Stimulated activated CD4-positive, alpha-beta T cell treated with anti-CD3 and anti-CD28 coated beads, Interleukin-2, amount 100 ng/mL, for 24 hours (primary cell): Measurements from ENCODE around the gene SFXN5.
A peak's percentile ranks its signal among the peaks of the same experiment; 100 is the strongest.
"Not testable (repeated sequence)": the region's sequence is repeated elsewhere in the genome, so short reads cannot be mapped to it uniquely, and the experiment has no call there.

Experiments
- DNase-seq, 2 donors: peaks; one replicate each; pipeline ENCODE4 v3.0.0-alpha.2; 2020

SFXN5 gene

DNA sequence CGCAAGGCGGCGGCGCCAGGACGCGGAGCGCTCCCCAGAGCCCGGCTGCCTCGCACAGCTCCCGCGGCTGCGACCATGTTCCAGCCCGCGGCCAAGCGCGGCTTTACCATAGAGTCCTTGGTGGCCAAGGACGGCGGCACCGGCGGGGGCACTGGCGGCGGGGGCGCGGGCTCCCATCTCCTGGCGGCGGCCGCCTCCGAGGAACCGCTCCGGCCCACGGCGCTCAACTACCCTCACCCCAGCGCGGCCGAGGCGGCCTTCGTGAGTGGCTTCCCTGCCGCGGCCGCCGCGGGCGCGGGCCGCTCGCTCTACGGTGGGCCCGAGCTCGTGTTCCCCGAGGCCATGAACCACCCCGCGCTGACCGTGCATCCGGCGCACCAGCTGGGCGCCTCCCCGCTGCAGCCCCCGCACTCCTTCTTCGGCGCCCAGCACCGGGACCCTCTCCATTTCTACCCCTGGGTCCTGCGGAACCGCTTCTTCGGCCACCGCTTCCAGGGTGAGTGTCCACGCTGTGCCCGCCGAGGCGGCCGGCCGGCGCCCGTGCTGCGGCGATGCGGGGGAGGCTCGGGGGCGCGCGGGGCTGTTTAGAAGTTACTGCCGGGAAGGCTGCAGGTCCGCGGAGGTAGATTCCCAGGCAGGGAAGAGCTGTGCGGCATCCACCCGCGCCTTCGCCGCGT is 153.5 kb downstream of the SFXN5 start:
- DNase-seq, result peak in 1 of 2 donors; percentile 25

DNA sequence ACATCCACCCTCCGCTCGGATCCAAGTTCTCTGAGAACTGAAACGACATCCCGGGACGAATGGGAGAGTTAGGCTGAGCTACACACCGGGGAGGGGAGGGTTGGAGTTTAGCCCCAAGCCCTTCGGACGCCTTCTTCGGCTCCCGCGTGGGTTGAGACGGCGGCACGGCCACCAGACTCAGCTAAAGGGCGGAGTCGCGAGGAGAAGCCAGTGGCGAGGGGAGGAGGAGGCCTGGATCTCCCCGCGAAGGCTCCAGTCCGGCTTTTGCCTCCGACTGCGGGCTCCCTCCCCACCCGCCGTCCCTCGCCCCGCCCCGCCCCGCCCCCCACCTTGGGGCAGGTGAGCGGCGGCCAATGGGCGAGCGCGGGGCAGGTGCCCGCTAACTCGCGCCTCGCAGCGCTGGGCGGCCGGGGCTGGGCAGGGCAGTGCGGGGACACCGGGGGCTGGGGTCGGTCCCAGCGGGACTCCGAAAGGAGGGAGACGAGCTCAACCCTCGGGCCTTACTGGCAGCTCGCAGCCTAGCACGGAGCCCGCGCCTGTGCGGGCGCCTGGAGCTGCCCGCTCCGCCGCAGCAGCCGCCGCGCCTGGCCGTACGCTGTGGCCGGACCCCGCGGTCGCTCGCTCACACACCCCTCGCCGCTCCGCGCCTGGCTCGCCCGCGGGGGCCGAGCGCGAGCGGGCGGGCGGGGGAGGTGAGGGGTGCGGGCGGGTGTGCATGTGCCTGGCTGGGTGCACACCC is 154.2 kb downstream of the SFXN5 start, which contains the start of gene EMX1:
Gene EMX1 (plus strand): TSS at position 382 of the 739 bp plus-strand sequence. CDS start 334 bp downstream, at position 716.
- DNase-seq, result peak; percentile 50 to 67

DNA sequence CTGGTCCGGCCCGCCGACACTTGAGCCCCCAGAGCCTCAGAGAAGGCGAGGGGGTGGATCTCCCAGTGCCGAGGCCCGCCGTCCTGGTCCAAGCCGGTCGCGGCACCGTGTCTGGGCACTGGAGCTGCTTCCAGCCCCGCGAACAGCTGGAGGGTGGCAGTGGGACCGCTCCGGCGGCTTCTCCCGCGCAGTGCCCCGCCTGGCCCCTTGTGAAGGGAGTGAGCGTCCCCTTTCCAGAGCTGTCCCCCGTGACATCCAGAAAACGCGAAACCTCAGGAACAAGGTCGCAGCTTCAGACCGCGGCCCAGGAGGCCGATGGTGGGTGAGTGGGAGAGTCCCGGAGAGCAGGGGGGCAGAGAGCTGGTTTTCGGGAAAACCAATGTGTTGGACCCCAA is 154.8 kb downstream of the SFXN5 start:
- no peak for DNase-seq

DNA sequence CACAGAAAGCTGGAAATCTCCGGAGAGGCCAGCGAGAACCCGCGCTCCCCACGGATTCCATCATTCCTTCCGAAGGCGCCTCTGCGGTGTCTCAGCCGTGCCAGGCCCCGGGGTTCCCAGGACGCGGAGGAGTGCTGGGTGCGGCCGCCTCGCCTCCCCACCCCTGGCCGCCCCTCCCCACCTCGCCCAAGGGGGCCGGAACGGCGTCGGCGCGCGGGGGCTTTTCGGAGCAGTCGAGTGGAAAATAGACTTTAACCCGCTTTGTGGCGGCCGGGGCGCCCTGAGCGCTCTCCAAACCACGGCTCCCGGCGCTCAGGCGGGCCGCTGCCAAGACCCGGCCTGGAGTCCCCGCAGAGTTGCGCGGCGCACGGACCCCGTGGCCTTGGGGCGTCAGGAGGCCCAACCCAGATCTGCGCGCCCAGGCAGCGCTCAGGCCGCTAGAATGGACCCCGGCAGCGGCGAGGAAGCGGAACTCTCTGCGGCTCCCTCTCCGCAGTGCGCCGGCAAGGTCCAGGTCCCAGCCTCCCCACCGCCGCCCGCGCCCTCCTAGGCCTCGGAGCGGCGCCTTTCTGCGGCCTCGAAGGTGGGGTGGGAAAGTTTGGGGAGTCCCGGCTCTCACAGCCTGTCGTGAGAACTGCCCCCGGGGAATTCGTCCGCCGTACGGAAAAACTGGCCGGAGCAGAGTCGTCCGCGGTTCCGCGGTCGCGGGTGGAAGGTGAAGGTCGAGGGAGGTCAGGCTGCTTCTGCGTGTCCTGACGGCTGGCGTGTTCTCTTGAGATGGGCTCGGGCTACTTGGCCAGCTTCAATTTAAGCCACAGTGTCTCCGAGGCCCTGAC is 155.4 kb downstream of the SFXN5 start:
- peak; percentile 45 to 64 for DNase-seq

DNA sequence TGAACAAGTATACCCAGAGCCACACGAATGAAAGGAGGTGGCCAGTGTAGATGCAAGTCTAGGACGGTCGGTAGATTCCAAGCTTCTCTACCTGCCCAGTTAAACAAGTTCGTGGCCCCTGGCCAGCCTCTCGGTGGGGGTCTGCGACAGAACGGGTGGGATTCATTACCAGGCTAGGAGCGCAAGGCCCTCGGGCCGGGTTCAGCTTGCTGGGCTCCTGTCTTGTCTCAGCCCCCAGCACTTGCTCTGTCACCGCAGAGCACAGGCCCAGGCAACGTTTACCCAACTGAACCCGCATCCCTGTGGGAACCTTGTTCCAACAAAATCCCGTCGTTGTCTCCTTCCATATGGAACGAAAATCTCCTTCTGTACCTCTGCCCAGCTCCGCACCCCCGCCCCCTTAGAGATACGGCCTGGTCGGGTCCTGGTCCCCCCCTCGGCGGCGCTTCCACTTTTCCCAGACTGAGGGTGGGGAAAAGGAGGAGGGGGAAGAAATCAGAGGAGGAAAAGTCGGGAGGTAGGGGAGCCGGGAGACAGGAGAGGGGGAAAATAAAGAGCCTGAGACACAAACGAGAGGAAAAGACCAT is 156.1 kb downstream of the SFXN5 start:
- DNase-seq, result no peak

DNA sequence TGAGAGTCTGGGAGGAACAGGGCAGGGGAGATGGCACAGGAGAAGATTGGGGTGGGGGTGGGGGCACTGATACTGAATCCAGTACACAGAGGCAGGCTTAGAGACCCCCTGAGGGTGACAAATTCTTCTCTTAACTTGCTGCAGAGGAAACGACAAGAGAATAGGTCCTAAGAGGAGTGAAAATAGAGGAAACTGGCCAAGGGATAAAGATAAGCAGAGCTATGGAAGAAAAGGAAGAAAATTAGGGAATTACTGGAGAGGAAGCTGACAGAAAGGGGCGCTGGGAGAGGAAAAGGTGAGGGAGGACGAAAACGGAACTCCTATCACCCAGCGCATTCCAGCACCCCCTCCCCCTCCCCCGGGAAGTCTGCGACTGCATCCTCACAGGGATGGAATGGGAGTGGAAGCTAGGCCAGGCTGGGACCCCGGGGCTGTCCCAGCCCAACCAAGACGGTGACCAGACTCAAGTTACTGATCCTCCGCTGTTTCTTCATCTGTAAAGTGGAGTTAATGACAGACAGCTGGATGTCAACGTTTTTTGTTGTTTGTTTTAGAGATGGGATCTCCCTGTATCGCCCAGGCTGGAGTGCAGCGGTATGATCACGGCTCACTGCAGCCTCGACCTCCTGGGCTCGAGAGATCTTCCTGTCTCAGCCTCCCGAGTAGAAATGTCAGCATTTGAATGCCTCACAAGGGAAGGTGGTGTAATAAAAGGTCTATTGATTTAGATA is 156.8 kb downstream of the SFXN5 start:
- no peak for DNase-seq

DNA sequence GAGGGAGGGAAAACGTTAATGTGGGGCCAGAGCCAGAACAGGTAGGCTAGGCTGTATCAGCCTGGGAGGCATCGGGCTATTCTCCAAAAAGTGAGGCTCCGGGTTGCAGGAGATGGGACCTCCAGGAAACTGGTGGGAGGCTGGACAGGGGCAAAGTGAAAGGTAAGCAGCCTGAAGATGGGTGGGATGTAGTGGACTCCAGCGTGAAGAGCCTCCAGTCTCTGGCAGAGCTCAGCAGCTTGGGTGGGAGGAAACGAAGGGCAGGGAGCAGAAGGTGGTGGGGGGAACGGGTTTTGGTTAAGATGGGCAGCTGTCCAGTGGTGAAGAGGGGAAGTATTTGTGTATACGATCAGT is 157.3 kb downstream of the SFXN5 start:
- no peak for DNase-seq

DNA sequence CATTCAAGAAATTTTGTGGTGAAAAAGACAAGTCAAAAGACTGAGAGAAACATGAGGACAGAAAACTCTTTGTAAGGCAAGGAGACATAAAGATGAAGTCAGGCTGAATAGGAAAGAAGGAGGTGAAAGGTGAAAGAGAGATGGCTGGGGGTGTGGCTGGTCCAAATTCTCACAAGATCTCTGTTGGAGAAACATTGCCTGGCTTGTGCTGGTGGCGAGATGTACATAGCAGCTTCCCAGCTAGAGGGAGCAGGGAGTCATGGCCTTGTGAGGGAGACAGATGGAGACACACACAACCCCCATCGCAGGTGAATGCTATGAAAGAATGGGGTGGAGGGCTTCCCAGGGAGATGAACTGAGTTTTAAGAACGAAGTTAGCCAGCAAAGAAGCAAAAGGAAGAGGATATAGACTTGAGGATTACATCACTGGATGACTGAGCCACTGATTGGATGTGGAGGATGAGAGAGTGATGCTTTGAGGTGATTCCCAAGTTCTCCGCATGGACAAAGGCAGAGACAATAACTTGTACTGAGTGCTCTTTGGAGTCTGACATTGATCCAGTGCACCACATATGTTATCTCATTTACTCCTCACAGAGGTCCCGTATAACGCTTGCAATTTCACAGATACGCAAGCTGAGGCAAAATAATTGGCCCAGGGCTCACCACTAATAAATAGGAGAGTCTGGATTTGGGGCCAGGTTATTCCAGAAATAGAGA is 157.9 kb downstream of the SFXN5 start:
- DNase-seq, result no peak

DNA sequence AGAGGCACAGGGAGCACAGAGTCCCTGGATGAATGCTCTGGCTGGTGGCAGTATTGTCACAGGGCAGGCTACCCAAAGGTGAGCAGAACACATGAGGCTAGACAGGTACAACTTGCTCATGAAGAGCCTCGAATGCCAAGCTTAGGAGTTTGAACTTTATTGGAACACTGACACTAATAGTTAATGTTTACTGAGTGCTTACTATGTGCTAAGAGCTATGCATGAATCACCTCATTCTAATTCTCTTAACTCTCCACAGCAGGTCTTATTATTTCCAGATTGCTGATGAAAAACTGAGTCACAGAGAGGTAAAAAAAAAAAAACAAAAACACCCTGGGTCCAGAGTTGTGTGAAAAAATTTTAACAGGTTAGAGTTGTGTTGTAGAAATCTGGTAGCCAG is 160.3 kb downstream of the SFXN5 start:
- no peak for DNase-seq

DNA sequence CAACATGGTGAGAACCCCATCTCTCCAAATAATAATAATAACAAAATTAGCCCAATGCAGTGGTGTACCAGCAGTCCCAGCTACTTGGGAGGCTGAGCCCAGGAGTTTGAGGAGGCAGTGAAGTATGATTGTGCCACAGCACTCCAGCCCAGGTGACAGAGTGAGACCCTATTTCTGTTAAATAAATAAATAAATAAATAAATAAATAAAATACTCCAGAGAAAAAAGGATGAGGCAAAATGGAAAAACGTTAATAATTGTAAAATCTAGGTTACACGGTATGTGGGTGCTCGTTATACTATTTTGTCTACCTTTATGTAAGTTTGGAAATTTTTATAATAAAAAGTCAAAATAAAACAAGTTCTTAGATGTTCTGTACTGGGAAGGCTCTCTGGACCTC is 162.8 kb downstream of the SFXN5 start:
- no peak for DNase-seq

DNA sequence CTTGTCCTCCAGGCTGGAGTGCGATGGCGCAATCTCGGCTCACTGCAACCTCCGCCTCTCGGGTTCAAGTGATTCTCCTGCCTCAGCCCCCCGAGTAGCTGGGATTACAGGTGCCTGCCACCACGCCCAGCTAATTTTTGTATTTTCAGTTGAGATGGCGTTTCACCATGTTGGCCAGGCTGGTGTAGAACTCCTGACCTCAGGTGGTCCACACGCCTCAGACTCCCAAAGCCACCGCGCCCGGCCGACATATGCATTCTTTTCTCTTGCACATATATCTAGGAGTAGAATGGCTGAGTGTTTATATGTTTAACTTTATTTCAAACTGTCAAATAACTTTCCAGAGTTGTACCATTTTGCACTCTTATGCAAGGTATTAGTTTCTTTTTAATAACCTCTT is 164.1 kb downstream of the SFXN5 start:
- DNase-seq, result not testable (repeated sequence)

DNA sequence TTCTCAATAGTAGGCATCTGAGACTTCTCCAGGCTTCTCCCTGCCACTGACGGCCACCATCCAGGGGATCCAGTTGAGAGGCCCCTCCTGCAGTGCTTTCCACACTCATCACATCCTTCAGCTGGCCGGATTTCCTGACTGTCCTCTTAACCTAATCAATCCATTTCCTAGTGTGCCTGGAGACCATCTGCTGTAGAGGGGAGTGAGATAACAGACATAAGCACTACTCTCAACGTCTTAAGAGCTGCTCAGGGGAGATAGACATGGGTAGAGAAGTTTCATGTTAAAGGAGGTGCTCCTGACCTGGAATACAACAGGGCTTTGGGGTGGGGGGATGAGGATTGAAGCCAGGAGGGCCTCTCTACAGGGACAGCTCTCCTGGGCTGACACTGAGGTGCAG is 170.1 kb downstream of the SFXN5 start:
- DNase-seq, result no peak

DNA sequence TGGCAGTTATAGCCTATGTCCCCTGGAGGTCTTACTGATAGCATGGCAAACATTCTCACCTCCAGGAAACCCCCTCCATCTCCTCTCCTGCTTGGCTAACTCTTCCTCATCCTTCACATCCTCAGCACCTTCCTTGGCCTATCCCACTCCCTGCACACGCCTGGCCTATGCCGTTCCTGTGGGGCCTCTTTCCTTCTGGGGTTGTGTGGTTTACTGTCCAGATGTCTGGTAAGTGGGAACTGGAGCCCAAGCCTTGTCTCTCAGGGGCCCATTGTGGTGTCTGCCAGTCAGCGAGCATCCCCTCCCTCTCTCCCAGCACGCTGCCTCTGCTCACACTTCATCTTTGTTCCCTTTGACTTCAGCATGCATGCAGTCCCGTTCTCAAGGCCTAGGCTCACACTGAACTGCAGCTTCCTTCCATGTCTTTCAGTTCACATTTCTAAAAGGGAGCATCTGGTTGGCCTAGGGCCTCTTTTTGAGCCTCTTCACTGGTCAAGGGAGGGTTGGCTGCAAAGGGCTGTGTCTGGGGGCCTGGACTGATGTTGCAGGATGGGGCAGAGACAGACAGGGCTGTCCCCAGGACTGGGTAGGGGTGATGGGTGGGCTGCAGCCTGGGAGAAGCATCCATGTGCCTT is 171.2 kb downstream of the SFXN5 start:
- no peak for DNase-seq

DNA sequence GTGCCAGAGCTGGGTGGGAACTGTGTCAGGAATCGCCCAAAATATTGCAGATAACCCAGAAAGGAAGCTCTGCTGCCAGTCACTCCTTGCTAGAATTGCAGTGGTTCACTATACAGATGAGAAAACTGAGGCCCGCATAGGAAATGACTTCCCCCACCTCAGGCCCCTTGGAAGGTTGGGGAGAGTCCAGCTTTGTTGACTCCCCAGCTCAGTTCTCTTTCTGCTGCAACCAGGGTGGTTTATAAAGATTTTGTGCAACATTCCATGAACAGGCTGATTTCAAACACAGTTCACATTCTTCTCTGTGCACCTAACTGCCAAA is 173.0 kb downstream of the SFXN5 start:
- no peak for DNase-seq

DNA sequence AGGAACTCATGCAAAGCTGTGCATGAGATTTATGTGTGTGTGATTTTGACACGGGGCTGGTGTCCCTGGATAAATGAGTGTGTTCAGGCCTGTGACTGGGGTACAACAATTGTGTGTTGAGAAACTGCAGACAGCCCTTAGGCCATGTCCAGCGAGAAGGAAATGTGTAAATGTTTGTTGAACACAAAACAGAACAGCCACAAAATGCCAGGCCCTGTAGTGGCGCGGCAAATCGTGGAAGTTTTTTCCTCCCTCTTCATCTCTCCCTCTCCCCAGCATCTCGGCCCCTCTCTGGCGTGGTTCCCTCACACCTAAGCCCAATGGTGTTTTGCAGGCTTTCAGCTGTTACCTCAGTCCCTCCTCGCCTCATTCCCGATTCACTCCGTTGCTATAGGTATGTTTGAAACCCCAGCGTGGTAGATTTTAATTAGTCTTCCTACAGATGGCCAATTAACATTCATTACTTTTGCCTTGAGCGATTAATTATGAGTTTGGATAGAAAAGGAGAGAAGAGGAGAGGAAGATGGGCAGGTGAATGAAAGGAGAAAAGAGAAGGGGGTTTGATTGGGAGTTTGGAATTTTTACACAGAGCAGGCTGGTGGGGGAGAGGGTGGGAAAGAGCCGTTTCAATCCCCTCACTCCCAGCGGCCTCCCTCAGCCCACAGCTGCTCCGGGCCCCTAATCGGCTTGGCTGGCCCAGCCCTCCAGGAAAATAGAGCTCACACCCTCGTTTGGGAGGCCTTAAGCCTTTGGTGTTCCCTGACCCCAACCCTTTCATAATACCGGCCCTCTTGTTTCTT is 173.5 kb downstream of the SFXN5 start:
- no peak for DNase-seq

DNA sequence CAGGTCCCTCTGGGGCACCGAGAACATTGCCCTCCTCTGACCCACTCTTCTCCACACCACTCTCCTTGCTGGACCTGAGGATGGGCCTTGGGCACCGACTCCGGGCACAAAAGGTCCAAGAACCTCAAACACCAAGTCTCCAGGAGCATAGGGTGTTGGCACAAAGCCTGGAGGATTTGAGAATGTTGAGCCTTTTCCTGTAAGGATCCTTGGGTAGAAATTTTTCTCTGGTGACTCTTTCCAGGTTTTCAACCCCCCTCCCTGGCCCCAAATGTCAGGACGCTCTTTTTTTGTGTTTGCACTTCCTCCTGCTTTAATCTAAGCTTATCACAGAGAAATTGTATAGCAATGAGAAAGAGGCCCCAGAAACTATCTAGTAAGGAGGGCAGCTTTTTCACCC is 175.1 kb downstream of the SFXN5 start:
- no peak for DNase-seq

DNA sequence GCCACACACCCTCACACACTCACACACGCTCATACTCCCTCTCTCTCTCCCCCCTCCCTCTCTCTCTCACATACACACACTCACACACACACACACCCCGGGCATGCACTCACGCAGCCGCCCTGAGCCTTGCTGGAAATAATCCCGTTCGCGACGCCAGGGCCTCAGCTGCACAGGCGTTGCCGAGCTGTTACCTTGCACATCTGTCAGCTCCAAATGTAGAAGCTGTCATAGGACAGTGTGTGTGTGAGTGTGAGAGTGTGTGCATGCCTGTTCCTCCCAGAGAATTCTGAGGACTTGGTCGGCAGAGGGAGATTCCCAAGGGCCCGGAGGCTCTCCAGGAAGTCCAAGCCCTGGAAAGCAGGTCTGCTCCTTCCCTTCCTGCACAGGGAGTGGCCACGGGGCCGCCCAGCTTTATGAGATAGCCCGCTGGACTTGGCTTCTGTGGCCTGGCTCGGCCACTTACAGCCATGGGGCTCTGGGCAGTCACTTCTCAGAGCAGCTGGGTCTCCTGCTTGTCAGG is 175.7 kb downstream of the SFXN5 start:
- DNase-seq, result no peak

DNA sequence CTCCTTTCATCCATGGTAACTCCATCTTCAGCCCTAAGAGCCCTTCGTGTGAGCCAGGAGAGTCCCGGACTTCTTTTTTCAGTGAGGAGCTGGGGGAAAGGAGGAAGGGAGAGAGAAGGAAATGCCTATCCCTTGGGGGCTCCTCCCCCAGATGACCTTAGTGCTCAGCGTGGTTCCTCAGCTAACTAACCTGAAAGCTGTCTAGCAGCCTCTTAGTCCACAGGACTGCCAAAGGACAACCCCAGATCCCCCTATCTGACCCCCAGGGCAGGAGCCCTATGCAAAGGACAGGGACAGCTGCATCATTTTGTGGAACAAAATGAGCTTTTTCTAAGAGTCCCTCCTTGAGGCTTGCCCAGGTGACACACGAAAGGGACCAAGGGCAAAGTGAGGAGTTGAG is 176.4 kb downstream of the SFXN5 start:
- DNase-seq, result no peak

DNA sequence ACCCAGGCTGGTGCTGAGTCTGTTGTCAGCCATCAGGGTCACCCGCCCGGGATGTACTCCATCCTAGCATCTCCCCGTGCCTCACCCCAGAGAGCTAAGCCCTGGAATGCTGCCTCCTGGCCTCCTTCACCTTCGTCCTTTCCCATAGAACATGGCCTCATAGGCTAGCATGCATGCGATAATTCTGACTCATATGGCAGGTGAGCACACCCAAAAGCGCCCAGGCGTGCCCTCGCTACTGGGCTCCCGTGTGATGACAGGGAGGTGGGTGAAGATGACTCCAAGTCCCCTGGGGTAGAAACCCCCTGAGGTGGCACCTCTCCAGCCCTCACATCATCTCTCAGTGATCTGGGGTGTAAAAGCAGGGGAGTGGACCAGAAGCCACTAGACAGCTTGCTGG is 177.0 kb downstream of the SFXN5 start:
- DNase-seq, result no peak

DNA sequence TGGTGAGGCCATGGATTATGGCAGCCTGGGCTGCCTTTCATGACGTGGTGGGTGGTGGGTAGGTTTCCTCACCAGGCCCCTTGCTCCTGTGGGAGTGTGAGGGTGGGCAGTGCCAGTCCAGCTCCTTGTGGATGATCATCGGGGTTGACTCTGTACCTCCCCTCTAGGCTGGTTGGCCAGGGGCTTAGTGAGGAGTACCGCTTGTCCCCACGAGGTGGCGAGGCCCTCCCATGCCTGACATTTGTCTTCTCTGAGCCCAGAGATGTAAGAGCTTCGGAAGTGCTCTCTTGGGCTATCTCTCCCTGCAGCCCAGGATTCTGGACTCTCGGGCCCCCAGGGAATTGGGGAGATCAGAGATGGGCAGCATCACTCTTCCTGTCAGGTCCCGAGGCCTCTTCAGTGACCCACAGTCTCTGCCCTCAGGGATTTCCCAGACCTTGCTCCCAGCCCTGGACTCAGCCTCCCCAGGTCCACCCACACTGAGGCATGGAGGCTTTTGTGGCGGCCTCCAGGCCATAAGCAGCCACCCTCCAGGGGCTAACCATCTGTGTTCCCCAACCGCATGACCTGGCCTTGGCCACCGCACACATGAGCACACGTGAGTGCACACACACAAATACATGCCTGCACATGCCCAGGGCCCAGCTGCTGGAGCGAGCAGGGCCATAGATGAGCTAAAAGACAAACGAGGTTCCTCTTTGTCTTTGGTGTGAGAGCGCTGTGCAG is 177.8 kb downstream of the SFXN5 start:
- peak; percentile 37 to 64 for DNase-seq
